Left ventricle myocardium inferior (tissue), 1 donor: ENCODE data around the gene SGSM1. TPM values are rescaled to one million over a fixed set of nuclear protein-coding genes. Genes with fewer than 3 reads are reported as not detected.
"Not testable (repeated sequence)": the region's sequence is repeated elsewhere in the genome, so short reads cannot be mapped to it uniquely, and the experiment has no call there.

ENCODE experiments used
- DNase-seq: peaks from one replicate; pipeline ENCODE4 v3.0.0-alpha.2; 2020
- H3K27ac ChIP-seq: fragments of 200-600 bp; replicated peaks from 2 replicates; pipeline ENCODE4 v1.8.0; 2021
- H3K27me3 ChIP-seq: fragments of 200-600 bp; 2 replicates; pipeline ENCODE4 v1.8.0; 2021; ENCODE audit warnings: low read depth
- H3K36me3 ChIP-seq: fragments of 200-600 bp; 2 replicates; pipeline ENCODE4 v1.8.0; 2021
- H3K4me1 ChIP-seq: fragments of 200-600 bp; 2 replicates; pipeline ENCODE4 v1.8.0; 2021
- H3K4me3 ChIP-seq: fragments of 200-600 bp; 2 replicates; pipeline ENCODE4 v1.8.0; 2021; ENCODE audit warnings: mild to moderate bottlenecking, moderate library complexity
- H3K9me3 ChIP-seq: fragments of 200-600 bp; replicated peaks from 2 replicates; pipeline ENCODE4 v1.8.0; 2021
- CTCF ChIP-seq: fragments of 200-600 bp; IDR thresholded peaks from 2 replicates; pipeline ENCODE4 v1.8.0; 2021; ENCODE audit warnings: antibody characterized with exemption, mild to moderate bottlenecking, borderline replicate concordance
- intact Hi-C: fragments of 100-400 bp; cut with micrococcal nuclease; formaldehyde crosslinking; loops from one replicate; pipeline ENCODE4 v1.11.0; 2022
- total RNA-seq: library from RNA; stranded (reverse); fragmentation: NEBNext Ultra II Directional; extraction: Animal tissue kit (Norgen Biotek cat#: 25700); gene quantifications from one replicate; pipeline ENCODE4 v1.2.1, GENCODE V29; 2021
- donor health status: DM: no; HTN: yes; CAD: no; lungs with severe emphysema.

The SGSM1 gene
- total RNA-seq, 1 donor from 2014 or later = 8.8 TPM

GRCh38 chr22:24833881-24834495 is 28.0 kb downstream of the SGSM1 start:
- peaks cover 13% of the 10 kb centered on the region for H3K4me1 ChIP-seq
- intact Hi-C loops = no loop called here
- H3K27ac ChIP-seq = no peak overlapping the region
- H3K4me3 ChIP-seq = no peak overlapping the region
- no peaks in the 10 kb centered on the region for H3K9me3 ChIP-seq
- H3K36me3 ChIP-seq = no peaks in the 10 kb centered on the region
- DNase-seq = no peak
- no peaks in the 10 kb centered on the region for H3K27me3 ChIP-seq
- no peak for TF ChIP-seq CTCF

- Histone ChIP-seq H3K27me3 (no peaks in the 10 kb centered on the region), H3K27ac (no peak overlapping the region), H3K4me3 (no peak overlapping the region), H3K9me3 (no peaks in the 10 kb centered on the region), H3K36me3 (no peaks in the 10 kb centered on the region), H3K4me1 (peaks cover 13% of the 10 kb centered on the region)
- no peak for DNase-seq
- intact Hi-C loops = no loop called here
- peak; percentile 35 for TF ChIP-seq CTCF
These were observed 29.0 kb downstream of the SGSM1 start for GRCh38 chr22:24834845-24835570.

GRCh38 chr22:24836282-24836681 is 30.3 kb downstream of the SGSM1 start:
- no peak for DNase-seq
- H3K27me3 ChIP-seq = no peaks in the 10 kb centered on the region
- H3K9me3 ChIP-seq = no peaks in the 10 kb centered on the region
- peaks cover 14% of the 10 kb centered on the region for H3K4me1 ChIP-seq
- TF ChIP-seq CTCF = no peak
- no peak overlapping the region for H3K4me3 ChIP-seq
- intact Hi-C loops = no loop called here
- no peaks in the 10 kb centered on the region for H3K36me3 ChIP-seq
- H3K27ac ChIP-seq = no peak overlapping the region

- H3K27ac ChIP-seq, DNase-seq, H3K27me3 ChIP-seq, H3K36me3 ChIP-seq, H3K4me3 ChIP-seq, intact Hi-C loops, H3K9me3 ChIP-seq: not testable (repeated sequence)
- H3K4me1 ChIP-seq = peaks cover 18% of the 10 kb centered on the region
These were observed 31.5 kb downstream of the SGSM1 start for GRCh38 chr22:24837517-24837916.

GRCh38 chr22:24841261-24841660 is 35.2 kb downstream of the SGSM1 start:
- intact Hi-C loops = no loop called here
- no peak overlapping the region for H3K27ac ChIP-seq
- no peaks in the 10 kb centered on the region for H3K27me3 ChIP-seq
- no peaks in the 10 kb centered on the region for H3K9me3 ChIP-seq
- H3K4me3 ChIP-seq = no peak overlapping the region
- H3K36me3 ChIP-seq = no peaks in the 10 kb centered on the region
- no peak for TF ChIP-seq CTCF
- no peak for DNase-seq
- peaks cover 10% of the 10 kb centered on the region for H3K4me1 ChIP-seq

- peaks cover 6% of the 10 kb centered on the region for H3K4me1 ChIP-seq
- H3K27me3 ChIP-seq = no peaks in the 10 kb centered on the region
- TF ChIP-seq CTCF = no peak
- DNase-seq = no peak
- no peak overlapping the region for H3K4me3 ChIP-seq
- no peak overlapping the region for H3K27ac ChIP-seq
- intact Hi-C loops = no loop called here
- no peaks in the 10 kb centered on the region for H3K9me3 ChIP-seq
- no peaks in the 10 kb centered on the region for H3K36me3 ChIP-seq
These were observed 37.0 kb downstream of the SGSM1 start for GRCh38 chr22:24843048-24843447.
